HepG2 (cell line): ENCODE measurements around the gene WDR11. TPM values are rescaled to one million over a fixed set of nuclear protein-coding genes. Genes with fewer than 3 reads are reported as not detected.
A peak's percentile ranks its signal among the peaks of the same experiment; 100 is the strongest.

Experiments used
- ARHGAP35 ChIP-seq: sonication (generic); formaldehyde crosslinking; IDR thresholded peaks from 2 replicates; pipeline ENCODE4 v1.9.0; 2022; ENCODE audit warnings: mild to moderate bottlenecking, inconsistent platforms, moderate library complexity, missing genetic modification reagents, borderline replicate concordance
- BHLHE40 ChIP-seq: IDR thresholded peaks from 2 replicates; pipeline ENCODE4 v1.6.1; 2011; ENCODE audit warnings: low read length, improper control_type of control experiment
- CENPX ChIP-seq: sonication (generic); formaldehyde crosslinking; IDR thresholded peaks from 2 replicates; pipeline ENCODE4 v1.9.0; 2021; ENCODE audit warnings: mild to moderate bottlenecking, missing genetic modification reagents, moderate library complexity
- CREM ChIP-seq, 2 experiments: sonication (generic) in 1 of 2; formaldehyde crosslinking in 1 of 2; IDR thresholded peaks; 2 replicates each; pipeline versions ENCODE4 v1.4.0 to v1.6.1; 2016 to 2020; ENCODE audit warnings: antibody characterized with exemption in 1 of 2, mild to moderate bottlenecking in 1 of 2, missing genetic modification reagents in 1 of 2
- HDAC2 ChIP-seq: sonication (generic); formaldehyde crosslinking; IDR thresholded peaks from 2 replicates; pipeline ENCODE4 v1.4.0; 2020; ENCODE audit warnings: missing genetic modification reagents
- KAT7 ChIP-seq: IDR thresholded peaks from 2 replicates; pipeline ENCODE4 v1.6.1; 2018; ENCODE audit warnings: borderline replicate concordance, missing compliant biosample characterization
- KLF12 ChIP-seq: sonication (generic); formaldehyde crosslinking; IDR thresholded peaks from 2 replicates; pipeline ENCODE4 v1.4.0; 2020; ENCODE audit warnings: missing genetic modification reagents, borderline replicate concordance
- MLX ChIP-seq: IDR thresholded peaks from 2 replicates; pipeline ENCODE4 v1.6.1; 2016
- MXD4 ChIP-seq: IDR thresholded peaks from 2 replicates; pipeline ENCODE4 v1.6.1; 2016; ENCODE audit warnings: mild to moderate bottlenecking, missing biosample characterization, missing genetic modification reagents
- PCBP1 ChIP-seq: fragments of 200-400 bp; formaldehyde crosslinking; IDR thresholded peaks from 2 replicates; pipeline ENCODE4 v1.6.1; 2017; ENCODE audit warnings: mild to moderate bottlenecking, low read depth, low read length, borderline replicate concordance
- PHF20 ChIP-seq: sonication (generic); formaldehyde crosslinking; IDR thresholded peaks from 2 replicates; pipeline ENCODE4 v1.5.0; 2020; ENCODE audit warnings: mild to moderate bottlenecking, missing genetic modification reagents
- RARG ChIP-seq: sonication (generic); formaldehyde crosslinking; IDR thresholded peaks from 2 replicates; pipeline ENCODE4 v1.4.0; 2020; ENCODE audit warnings: low read depth, mild to moderate bottlenecking, missing genetic modification reagents
- SMC3 ChIP-seq: IDR thresholded peaks from 2 replicates; pipeline ENCODE4 v1.6.1; 2011; ENCODE audit warnings: low read length, improper control_type of control experiment
- SRSF1 ChIP-seq: fragments of 200-400 bp; formaldehyde crosslinking; optimal IDR thresholded peaks from 2 replicates; pipeline ENCODE3; 2017; ENCODE audit warnings: mild to moderate bottlenecking, low read depth, low read length, moderate library complexity
- STAT5B ChIP-seq: sonication (generic); formaldehyde crosslinking; IDR thresholded peaks from 2 replicates; pipeline ENCODE4 v1.4.0; 2020; ENCODE audit warnings: missing genetic modification reagents
- TOPORS ChIP-seq: sonication (generic); formaldehyde crosslinking; IDR thresholded peaks from 2 replicates; pipeline ENCODE4 v1.8.0; 2023; ENCODE audit warnings: mild to moderate bottlenecking, missing genetic modification reagents
- TRIM24 ChIP-seq: sonication (generic); formaldehyde crosslinking; IDR thresholded peaks from 2 replicates; pipeline ENCODE4 v1.8.0; 2022; ENCODE audit warnings: mild to moderate bottlenecking, missing genetic modification reagents
- YY1 ChIP-seq: IDR thresholded peaks from 2 replicates; pipeline ENCODE4 v1.6.1; 2011; ENCODE audit warnings: low read length, low read depth, moderate library complexity, mild to moderate bottlenecking; ENCODE audit not compliant: insufficient read depth, insufficient replicate concordance
- ZBTB20 ChIP-seq: sonication (generic); formaldehyde crosslinking; IDR thresholded peaks from 2 replicates; pipeline ENCODE4 v1.8.1; 2023; ENCODE audit warnings: missing genetic modification reagents, low read depth, mild to moderate bottlenecking, borderline replicate concordance
- ZNF18 ChIP-seq: sonication (generic); formaldehyde crosslinking; IDR thresholded peaks from 2 replicates; pipeline ENCODE4 v1.8.0; 2022; ENCODE audit warnings: mild to moderate bottlenecking, missing genetic modification reagents; ENCODE audit not compliant: insufficient replicate concordance
- ZNF281 ChIP-seq: sonication (generic); formaldehyde crosslinking; IDR thresholded peaks from 2 replicates; pipeline ENCODE4 v1.4.0; 2020; ENCODE audit warnings: missing genetic modification reagents, borderline replicate concordance
- ZNF343 ChIP-seq: sonication (generic); formaldehyde crosslinking; IDR thresholded peaks from 2 replicates; pipeline ENCODE4 v1.4.0; 2020; ENCODE audit warnings: mild to moderate bottlenecking, missing genetic modification reagents
- ZNF446 ChIP-seq: sonication (generic); formaldehyde crosslinking; IDR thresholded peaks from 2 replicates; pipeline ENCODE4 v1.5.0; 2020; ENCODE audit warnings: mild to moderate bottlenecking, missing genetic modification reagents
- ZNF543 ChIP-seq: sonication (generic); formaldehyde crosslinking; IDR thresholded peaks from 2 replicates; pipeline ENCODE4 v1.4.0; 2020; ENCODE audit warnings: mild to moderate bottlenecking, missing genetic modification reagents
- ZNF777 ChIP-seq: sonication (generic); formaldehyde crosslinking; IDR thresholded peaks from 2 replicates; pipeline ENCODE4 v1.4.0; 2020; ENCODE audit warnings: missing genetic modification reagents
- polyA plus RNA-seq, 8 experiments: library from polyadenylated mRNA; depleted of rRNA in 3 of 8; stranded (reverse) in 7 of 8; unstranded in 1 of 8; fragments of >200 nt; fragmentation: Illumina TruSeq in 4 of 8; extraction: Trizol in 4 of 8; gene quantifications; 2 replicates each; pipeline versions ENCODE4 v1.2.1 to v1.2.3, GENCODE V29; 2011 to 2016; ENCODE audit warnings: low read depth in 4 of 8, missing spikeins in 1 of 8, mixed read lengths in 1 of 8; ENCODE audit not compliant: insufficient read depth in 1 of 8
- total RNA-seq, 5 experiments: library from RNA; depleted of rRNA; stranded (reverse); fragments of >200 nt; fragmentation: Illumina TruSeq; extraction: Trizol; gene quantifications; 2 replicates each; pipeline ENCODE4 v1.2.3, GENCODE V29; 2016; ENCODE audit warnings: low read depth in 1 of 5

The WDR11 gene
- total and polyA plus RNA-seq, 2 of the 13 experiments (the other 11 are each of a cell fraction or from before 2014, with no cell fraction given) = 38.0 to 45.2 TPM

- peak; percentile 27; the same call in 1 of the 2 replicates for TF ChIP-seq ZNF281 (CRISPR knock-in tag)
- TF ChIP-seq TRIM24 (CRISPR knock-in tag) = no peak
- peak; percentile 73 for TF ChIP-seq TOPORS
- 0 out of 2 replicates have a peak, but pooled peaks have one; percentile 15 for TF ChIP-seq STAT5B (CRISPR knock-in tag)
- TF ChIP-seq ZNF446 (CRISPR knock-in tag) = no peak
- TF ChIP-seq CENPX (CRISPR knock-in tag) = no peak
- TF ChIP-seq SMC3 = peak; percentile 5; the same call in 1 of the 2 replicates
- TF ChIP-seq CREM (IDR thresholded peaks at IDR 0.05) = peak; percentile 73
- TF ChIP-seq CREM (CRISPR knock-in tag; IDR thresholded peaks at IDR 0.05) = no peak
- TF ChIP-seq ZNF543 (CRISPR knock-in tag) = peak; percentile 94
- TF ChIP-seq ARHGAP35 = peak; percentile 52; the same call in 1 of the 2 replicates
- TF ChIP-seq ZNF343 (CRISPR knock-in tag) = peak; percentile 76
- peak; percentile 41; the same call in 1 of the 2 replicates for TF ChIP-seq MXD4
- 0 out of 2 replicates have a peak, but pooled peaks have one; percentile 30 for TF ChIP-seq ZNF777 (CRISPR knock-in tag)
- peak; percentile 53 for TF ChIP-seq ZNF18 (CRISPR knock-in tag)
- TF ChIP-seq BHLHE40 = 0 out of 2 replicates have a peak, but pooled peaks have one; percentile 36
- peak; percentile 86 for TF ChIP-seq HDAC2 (CRISPR knock-in tag)
- TF ChIP-seq KAT7 (CRISPR knock-in tag) = peak; percentile 50; the same call in 1 of the 2 replicates
- 0 out of 2 replicates have a peak, but pooled peaks have one; percentile 55 for TF ChIP-seq RARG (CRISPR knock-in tag)
- TF ChIP-seq KLF12 (CRISPR knock-in tag) = peak; percentile 91
- TF ChIP-seq PCBP1 = peak; percentile 89; the same call in 1 of the 2 replicates
- TF ChIP-seq ZBTB20 (CRISPR knock-in tag) = peak; percentile 83; the same call in 1 of the 2 replicates
- peak; percentile 79 for TF ChIP-seq SRSF1
- TF ChIP-seq MLX = no peak
- TF ChIP-seq YY1 = peak; percentile 86
- TF ChIP-seq PHF20 = peak; percentile 99
Measured at GRCh38 chr10:120850911-120851865, at the start of gene WDR11 (continued).
